Astrocyte (in vitro differentiated cells and primary cell): ENCODE results near the gene ERMP1. TPM values are rescaled to one million over a fixed set of nuclear protein-coding genes. Genes with fewer than 3 reads are reported as not detected.
A peak's percentile ranks its signal among the peaks of the same experiment; 100 is the strongest.

Source experiments
- DNase-seq: peaks from one replicate; pipeline ENCODE4 v3.0.0-alpha.2; 2010; ENCODE audit warnings: low read depth
- FAIRE-seq: peaks from 2 replicates; lab custom pipeline; 2011; peaks lifted over from hg19 to GRCh38; lab: Jason Lieb, UNC
- H2AFZ ChIP-seq: 2 replicates; pipeline ENCODE4 v1.6.0; 2012; ENCODE audit warnings: low read depth, low read length, inconsistent platforms
- H3K27ac ChIP-seq: 2 replicates; pipeline ENCODE4 v1.5.1; 2011; ENCODE audit warnings: low read depth, low read length, inconsistent platforms
- H3K27me3 ChIP-seq: 2 replicates; pipeline ENCODE4 v1.6.0; 2011; ENCODE audit warnings: low read length, inconsistent platforms; ENCODE audit not compliant: insufficient read depth
- H3K36me3 ChIP-seq: 2 replicates; pipeline ENCODE4 v1.5.1; 2011; ENCODE audit warnings: low read length, inconsistent platforms; ENCODE audit not compliant: insufficient read depth
- H3K4me1 ChIP-seq: 2 replicates; pipeline ENCODE4 v1.5.1; 2011; ENCODE audit warnings: low read length, inconsistent platforms; ENCODE audit not compliant: insufficient read depth
- H3K4me2 ChIP-seq: 2 replicates; pipeline ENCODE4 v1.6.0; 2012; ENCODE audit warnings: low read length, inconsistent platforms
- H3K4me3 ChIP-seq: 2 replicates; pipeline ENCODE4 v1.5.1; 2011; ENCODE audit warnings: low read depth, mild to moderate bottlenecking, low read length, inconsistent platforms; ENCODE audit not compliant: insufficient read depth
- H3K79me2 ChIP-seq: 2 replicates; pipeline ENCODE4 v1.6.0; 2012; ENCODE audit warnings: mild to moderate bottlenecking, low read length, inconsistent platforms; ENCODE audit not compliant: insufficient read depth
- H3K9ac ChIP-seq: 2 replicates; pipeline ENCODE4 v1.6.0; 2012; ENCODE audit warnings: mild to moderate bottlenecking, low read length, inconsistent platforms
- H3K9me3 ChIP-seq: 2 replicates; pipeline ENCODE4 v1.5.1; 2012; ENCODE audit warnings: low read depth, mild to moderate bottlenecking, low read length, inconsistent platforms; ENCODE audit not compliant: insufficient read depth
- H4K20me1 ChIP-seq: 2 replicates; pipeline ENCODE4 v1.6.0; 2012; ENCODE audit warnings: low read length, inconsistent platforms; ENCODE audit not compliant: insufficient read depth
- H3K27ac Mint-ChIP-seq: one replicate; pipeline ENCODE4 v1.8.0; 2021; ENCODE audit warnings: mild to moderate bottlenecking, mixed read lengths; ENCODE audit not compliant: unreplicated experiment
- H3K27me3 Mint-ChIP-seq: one replicate; pipeline ENCODE4 v1.8.0; 2021; ENCODE audit warnings: low read depth, mixed read lengths; ENCODE audit not compliant: unreplicated experiment
- H3K36me3 Mint-ChIP-seq: one replicate; pipeline ENCODE4 v1.8.0; 2021; ENCODE audit warnings: low read depth, mixed read lengths; ENCODE audit not compliant: unreplicated experiment
- H3K4me1 Mint-ChIP-seq: one replicate; pipeline ENCODE4 v1.8.0; 2021; ENCODE audit warnings: low read depth, mixed read lengths; ENCODE audit not compliant: unreplicated experiment
- H3K4me3 Mint-ChIP-seq: one replicate; pipeline ENCODE4 v1.8.0; 2021; ENCODE audit warnings: mild to moderate bottlenecking, moderate library complexity, mixed read lengths; ENCODE audit not compliant: unreplicated experiment
- H3K9me3 Mint-ChIP-seq: one replicate; pipeline ENCODE4 v1.8.0; 2021; ENCODE audit warnings: mild to moderate bottlenecking, mixed read lengths; ENCODE audit not compliant: unreplicated experiment
- CTCF ChIP-seq: IDR thresholded peaks from 2 replicates; pipeline ENCODE4 v1.5.1; 2011; ENCODE audit warnings: low read depth, mild to moderate bottlenecking, inconsistent platforms, low read length, moderate library complexity; ENCODE audit not compliant: insufficient read depth
- EZH2 ChIP-seq: IDR thresholded peaks from 2 replicates; pipeline ENCODE4 v1.6.1; 2012; ENCODE audit warnings: mild to moderate bottlenecking, low read length, inconsistent platforms; ENCODE audit not compliant: insufficient read depth
- total RNA-seq: library from RNA; stranded (reverse); gene quantifications from 2 replicates; pipeline ENCODE4 v1.2.1, GENCODE V29; 2021

Gene ERMP1
- total RNA-seq, 1 donor from 2014 or later, result 8.8 TPM

- no peak overlapping the region for H2AFZ ChIP-seq
- peaks cover 17% of the 10 kb centered on the region for H3K4me1 Mint-ChIP-seq
- H4K20me1 ChIP-seq, result no peaks in the 10 kb centered on the region
- FAIRE-seq (no peak), DNase-seq (no peak)
- no peaks in the 10 kb centered on the region for H3K27me3 Mint-ChIP-seq
- no peak overlapping the region for H3K27ac ChIP-seq
- no peak for TF ChIP-seq EZH2
- TF ChIP-seq CTCF, result no peak
- no peak overlapping the region for H3K27ac Mint-ChIP-seq
- no peaks in the 10 kb centered on the region for H3K79me2 ChIP-seq
- no peaks in the 10 kb centered on the region for H3K9me3 Mint-ChIP-seq
- no peak overlapping the region for H3K4me3 ChIP-seq
- no peaks in the 10 kb centered on the region for H3K36me3 Mint-ChIP-seq
- no peak overlapping the region for H3K4me2 ChIP-seq
- H3K36me3 ChIP-seq, result no peaks in the 10 kb centered on the region
- no peaks in the 10 kb centered on the region for H3K4me1 ChIP-seq
- H3K9me3 ChIP-seq, result no peaks in the 10 kb centered on the region
- H3K4me3 Mint-ChIP-seq, result no peak overlapping the region
- no peak overlapping the region for H3K9ac ChIP-seq
- peaks cover 78% of the 10 kb centered on the region for H3K27me3 ChIP-seq
Observed at GRCh38 chr9:5853617-5854016, 20.7 kb upstream of the ERMP1 start.

GRCh38 chr9:5852987-5853386 lies 20.1 kb upstream of the ERMP1 start:
- Histone ChIP-seq H3K36me3 (no peaks in the 10 kb centered on the region), H2AFZ (no peak overlapping the region), H3K4me1 (no peaks in the 10 kb centered on the region), H4K20me1 (no peaks in the 10 kb centered on the region), H3K79me2 (no peaks in the 10 kb centered on the region), H3K9ac (no peak overlapping the region), H3K27ac (no peak overlapping the region), H3K4me2 (no peak overlapping the region), H3K4me3 (no peak overlapping the region), H3K9me3 (no peaks in the 10 kb centered on the region), H3K27me3 (peaks cover 79% of the 10 kb centered on the region)
- H3K27me3 Mint-ChIP-seq, result peaks cover 2% of the 10 kb centered on the region
- no peak for FAIRE-seq
- peaks cover 17% of the 10 kb centered on the region for H3K4me1 Mint-ChIP-seq
- no peak overlapping the region for H3K27ac Mint-ChIP-seq
- H3K36me3 Mint-ChIP-seq, result no peaks in the 10 kb centered on the region
- no peak for DNase-seq
- no peak overlapping the region for H3K4me3 Mint-ChIP-seq
- no peak for TF ChIP-seq CTCF
- no peaks in the 10 kb centered on the region for H3K9me3 Mint-ChIP-seq

GRCh38 chr9:5851445-5851844 lies 18.5 kb upstream of the ERMP1 start:
- no peaks in the 10 kb centered on the region for H3K9me3 ChIP-seq
- H4K20me1 ChIP-seq, result no peaks in the 10 kb centered on the region
- Mint-ChIP-seq H3K27me3 (peaks cover 4% of the 10 kb centered on the region), H3K4me1 (peaks cover 15% of the 10 kb centered on the region), H3K27ac (peak overlapping the region; percentile 73), H3K4me3 (no peak overlapping the region), H3K9me3 (no peaks in the 10 kb centered on the region), H3K36me3 (no peaks in the 10 kb centered on the region)
- no peak overlapping the region for H3K27ac ChIP-seq
- no peak overlapping the region for H3K4me3 ChIP-seq
- H3K27me3 ChIP-seq, result peaks cover 75% of the 10 kb centered on the region
- H3K36me3 ChIP-seq, result no peaks in the 10 kb centered on the region
- H3K4me2 ChIP-seq, result no peak overlapping the region
- DNase-seq, result peak; percentile 45
- no peak for FAIRE-seq
- no peaks in the 10 kb centered on the region for H3K79me2 ChIP-seq
- no peaks in the 10 kb centered on the region for H3K4me1 ChIP-seq
- TF ChIP-seq EZH2, result no peak
- no peak for TF ChIP-seq CTCF
- H2AFZ ChIP-seq, result no peak overlapping the region
- no peak overlapping the region for H3K9ac ChIP-seq
